GM12875 (cell line): ENCODE measurements around the gene PDE10A.

Experiments
- H3K4me3 ChIP-seq: one replicate; pipeline ENCODE4 v1.5.1; 2011; ENCODE audit warnings: low read depth, low read length, control low read depth
- CTCF ChIP-seq: IDR thresholded peaks from 2 replicates; pipeline ENCODE4 v1.5.1; 2011; ENCODE audit warnings: low read depth, mild to moderate bottlenecking, control low read depth, inconsistent platforms, low read length, moderate library complexity, borderline replicate concordance; ENCODE audit not compliant: insufficient read depth

The PDE10A gene

GRCh38 chr6:165678904-165679303 is 15.9 kb upstream of the PDE10A start:
- H3K4me3 ChIP-seq: no peak overlapping the region
- no peak for TF ChIP-seq CTCF

GRCh38 chr6:165678429-165678828 is 15.4 kb upstream of the PDE10A start:
- no peak overlapping the region for H3K4me3 ChIP-seq
- TF ChIP-seq CTCF: no peak

GRCh38 chr6:165677091-165677490 is 14.1 kb upstream of the PDE10A start:
- H3K4me3 ChIP-seq: no peak overlapping the region
- TF ChIP-seq CTCF: no peak

- TF ChIP-seq CTCF: no peak
- H3K4me3 ChIP-seq: no peak overlapping the region
These were observed 13.5 kb upstream of the PDE10A start for GRCh38 chr6:165676435-165677068.

- H3K4me3 ChIP-seq: no peak overlapping the region
- no peak for TF ChIP-seq CTCF
These were observed 12.1 kb upstream of the PDE10A start for GRCh38 chr6:165675120-165675519.

GRCh38 chr6:165674155-165675029 is 11.4 kb upstream of the PDE10A start:
- H3K4me3 ChIP-seq: no peak overlapping the region
- TF ChIP-seq CTCF: no peak
